Pancreas (tissue), 10 donors: ENCODE data around the gene SREBF1. TPM values are rescaled to one million over a fixed set of nuclear protein-coding genes. Genes with fewer than 3 reads are reported as not detected.

Experiments used
- ATAC-seq, 4 donors: fragments of 200-7000 bp; cut with Tn5 transposase; one replicate each; pipeline versions ENCODE4 v1.8.0 to v1.9.1; 2020; ENCODE audit warnings: mild to moderate bottlenecking in 4 of 4, moderate library complexity in 4 of 4
- DNase-seq, 6 donors: peaks; one replicate each; pipeline ENCODE4 v3.0.0-alpha.2; 2020
- FAIRE-seq: peaks from 2 replicates; lab custom pipeline; 2012; peaks lifted over from hg19 to GRCh38; lab: Jason Lieb, UNC
- H3K27ac ChIP-seq, 4 donors: fragments of 200-600 bp; sonication (generic); 1 replicate in 3 of 4; 2 replicates in 1 of 4; pipeline versions ENCODE4 v1.5.0 to v1.8.0; 2020
- H3K27me3 ChIP-seq, 4 donors: fragments of 200-600 bp; one replicate each; pipeline ENCODE4 v1.8.0; 2021
- H3K36me3 ChIP-seq, 3 donors: fragments of 200-600 bp; sonication (generic) in 1 of 3; one replicate each; pipeline versions ENCODE4 v1.5.0 to v1.8.0; 2020 to 2021
- H3K4me1 ChIP-seq, 3 donors: fragments of 200-600 bp; one replicate each; pipeline ENCODE4 v1.8.0; 2021
- H3K4me3 ChIP-seq, 4 donors: fragments of 200-600 bp; sonication (generic) in 2 of 4; one replicate each; pipeline versions ENCODE4 v1.5.0 to v1.8.0; 2020 to 2021
- H3K9me3 ChIP-seq, 4 donors: fragments of 200-600 bp; one replicate each; pipeline ENCODE4 v1.8.0; 2021
- WGBS, 2 donors: extraction: QIAGEN DNeasy Blood & Tissue Kit; methylation state at CpG; one replicate each; pipeline ENCODE4 v1.1.7; 2013; 5-methylcytosine and 5-hydroxymethylcytosine counted together
- intact Hi-C, 3 donors: fragments of 100-400 bp; cut with DNase I; formaldehyde crosslinking; loops; one replicate each; pipeline versions ENCODE4 v1.11.1 to v1.14.2; 2022
- polyA plus RNA-seq, 2 donors: library from polyadenylated mRNA; stranded (reverse); fragments of 200-250 nt; gene quantifications; one replicate each; pipeline ENCODE4 v1.2.3, GENCODE V29; 2013
- total RNA-seq, 6 donors: library from RNA; stranded (reverse); fragmentation: NEBNext Ultra II Directional in 4 of 6; extraction: Animal tissue kit (Norgen Biotek cat#: 25700) in 4 of 6; gene quantifications; one replicate each; pipeline versions ENCODE4 v1.2.1 to v1.2.4, GENCODE V29; 2021 to 2023
- TF ChIP-seq, protein P1 (sequence below), 4 donors: fragments of 200-600 bp; sonication (generic) in 3 of 4; IDR thresholded peaks; one replicate each; pipeline versions ENCODE4 v1.5.0 to v1.8.0; 2021; ENCODE audit warnings: antibody characterized with exemption in 4 of 4
- donor health status: healthy with polysubstance abuse.
- donor health status: DM: no; HTN: no; CAD: no; lungs with moderate emphysema.
- donor health status: DM: no; HTN: no; CAD: no.
- donor health status: control.
- donor health status: control.
- donor health status: Bipolar disorder and iron deficiency.
- donor health status: DM: yes; HTN: yes; CAD: no.
- donor health status: DM: no; HTN: no; CAD: no.
- donor health status: DM: no; HTN: no; CAD: no.
- donor health status: DM: yes; HTN: yes; CAD: no.

Gene SREBF1
- total and polyA plus RNA-seq, 8 donors = 12.0 to 77.5 (median 32.3) TPM

DNA sequence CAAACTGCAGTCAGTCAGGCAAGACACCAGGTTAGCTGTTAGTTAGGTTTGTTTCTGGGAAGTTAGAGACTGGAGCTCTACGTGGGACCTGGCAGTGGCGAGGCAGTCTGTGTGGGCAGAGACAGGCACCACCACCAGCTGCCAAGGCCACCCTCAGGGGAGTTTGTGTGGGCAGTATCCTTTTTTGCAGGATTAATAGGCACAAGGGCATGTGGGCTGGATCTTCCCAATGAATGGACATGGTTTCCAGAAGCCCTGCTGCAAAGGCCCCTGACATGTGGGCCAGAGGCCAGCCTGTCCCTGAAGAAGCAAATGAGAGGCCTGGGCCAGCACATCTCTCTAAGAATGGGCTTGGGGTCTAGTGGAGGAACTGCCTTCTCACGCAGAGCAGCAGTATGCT lies 19.2 kb upstream of the SREBF1 start:
- Histone ChIP-seq H3K36me3 (no peaks in the 10 kb centered on the region), H3K27me3 (no peaks in the 10 kb centered on the region), H3K9me3 (no peaks in the 10 kb centered on the region), H3K4me1 (peaks cover 0 to 6% (median 3%) of the 10 kb centered on the region in 3 donors), H3K4me3 (no peak overlapping the region), H3K27ac (peak overlapping the region in 2 of 4 donors; percentile 41 to 55)
- TF ChIP-seq, protein P1, sequence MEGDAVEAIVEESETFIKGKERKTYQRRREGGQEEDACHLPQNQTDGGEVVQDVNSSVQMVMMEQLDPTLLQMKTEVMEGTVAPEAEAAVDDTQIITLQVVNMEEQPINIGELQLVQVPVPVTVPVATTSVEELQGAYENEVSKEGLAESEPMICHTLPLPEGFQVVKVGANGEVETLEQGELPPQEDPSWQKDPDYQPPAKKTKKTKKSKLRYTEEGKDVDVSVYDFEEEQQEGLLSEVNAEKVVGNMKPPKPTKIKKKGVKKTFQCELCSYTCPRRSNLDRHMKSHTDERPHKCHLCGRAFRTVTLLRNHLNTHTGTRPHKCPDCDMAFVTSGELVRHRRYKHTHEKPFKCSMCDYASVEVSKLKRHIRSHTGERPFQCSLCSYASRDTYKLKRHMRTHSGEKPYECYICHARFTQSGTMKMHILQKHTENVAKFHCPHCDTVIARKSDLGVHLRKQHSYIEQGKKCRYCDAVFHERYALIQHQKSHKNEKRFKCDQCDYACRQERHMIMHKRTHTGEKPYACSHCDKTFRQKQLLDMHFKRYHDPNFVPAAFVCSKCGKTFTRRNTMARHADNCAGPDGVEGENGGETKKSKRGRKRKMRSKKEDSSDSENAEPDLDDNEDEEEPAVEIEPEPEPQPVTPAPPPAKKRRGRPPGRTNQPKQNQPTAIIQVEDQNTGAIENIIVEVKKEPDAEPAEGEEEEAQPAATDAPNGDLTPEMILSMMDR (IDR thresholded peaks at IDR 0.05) = no peak
- ATAC-seq (peak in 3 of 4 donors; percentile 30 to 72 (median 31)), FAIRE-seq (no peak), DNase-seq (no peak)
- WGBS, 2 donors = 35 to 36% methylated on average over 3 of the region's 3 CpGs
- intact Hi-C loops = loop anchor here in 1 of 3 donors (5.0 kb wide), 1 partner anchor 39 kb away; no protein-coding TSS in a partner anchor

DNA sequence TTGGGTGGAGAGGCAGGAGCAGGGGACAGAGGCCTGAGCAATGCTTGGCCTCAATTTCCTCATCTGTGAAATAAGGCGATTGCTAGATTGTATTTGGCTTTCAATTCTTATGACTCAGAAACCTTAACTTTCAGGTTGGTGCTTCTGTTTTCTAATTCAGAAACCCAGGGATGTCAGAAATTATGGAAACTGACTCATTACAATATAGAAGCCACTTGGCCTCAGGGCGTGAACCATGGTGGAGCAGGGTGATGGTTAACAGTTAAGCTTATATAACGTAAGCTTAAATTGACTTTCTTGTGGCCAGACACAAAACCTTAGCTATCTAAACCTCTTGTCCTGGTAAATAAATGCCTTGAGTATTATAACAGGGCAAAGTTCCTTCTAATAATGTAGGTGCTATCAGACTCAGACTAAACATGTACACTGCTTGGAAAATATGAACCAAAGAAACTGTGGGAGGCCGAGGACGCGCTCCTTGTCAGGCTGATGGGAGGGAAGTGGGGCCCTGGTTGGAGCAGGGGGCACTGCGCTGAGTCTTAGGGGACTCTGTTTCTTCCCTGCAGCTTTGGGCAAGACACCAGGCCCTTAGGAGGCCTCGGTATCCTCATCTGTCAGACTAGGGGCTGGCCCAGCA lies 17.1 kb upstream of the SREBF1 start:
- FAIRE-seq (no peak), ATAC-seq (no peak), DNase-seq (no peak)
- 95 to 96% methylated on average over 8 of the region's 8 CpGs for WGBS, 2 donors
- Histone ChIP-seq H3K9me3 (no peaks in the 10 kb centered on the region), H3K27me3 (no peaks in the 10 kb centered on the region), H3K4me1 (peaks cover 0 to 15% (median 3%) of the 10 kb centered on the region in 3 donors), H3K4me3 (no peak overlapping the region), H3K27ac (no peak overlapping the region), H3K36me3 (no peaks in the 10 kb centered on the region)
- intact Hi-C loops = no loop called here
- TF ChIP-seq, protein P1 (IDR thresholded peaks at IDR 0.05) = no peak

DNA sequence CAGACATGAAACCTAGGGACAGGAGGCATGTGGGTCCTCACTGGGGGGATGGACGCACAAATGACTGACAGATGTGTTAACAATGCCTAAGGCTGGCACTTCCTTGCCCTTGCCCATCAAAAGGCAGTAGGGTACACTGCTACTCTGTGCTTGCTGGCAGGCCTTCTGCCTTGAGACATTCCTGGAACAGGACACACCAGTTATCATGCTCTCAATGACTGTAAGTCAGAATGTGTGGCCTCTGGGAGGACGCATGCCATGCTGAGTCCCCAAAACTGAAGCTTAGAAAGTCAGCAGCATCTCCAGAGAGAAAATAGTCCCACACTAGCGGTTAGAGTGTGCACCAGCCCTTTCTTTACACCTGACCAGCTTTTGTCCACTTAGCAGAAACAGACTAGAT lies 16.1 kb upstream of the SREBF1 start:
- H3K36me3 ChIP-seq = no peaks in the 10 kb centered on the region
- H3K4me1 ChIP-seq = peaks cover 0 to 20% (median 3%) of the 10 kb centered on the region in 3 donors
- intact Hi-C loops = no loop called here
- TF ChIP-seq, protein P1 (IDR thresholded peaks at IDR 0.05) = no peak
- H3K27me3 ChIP-seq = no peaks in the 10 kb centered on the region
- H3K9me3 ChIP-seq = no peaks in the 10 kb centered on the region
- no peak overlapping the region for H3K27ac ChIP-seq
- no peak overlapping the region for H3K4me3 ChIP-seq
- no peak for DNase-seq
- ATAC-seq = no peak
- no peak for FAIRE-seq
- 93 to 97% methylated on average over 3 of the region's 3 CpGs for WGBS, 2 donors

DNA sequence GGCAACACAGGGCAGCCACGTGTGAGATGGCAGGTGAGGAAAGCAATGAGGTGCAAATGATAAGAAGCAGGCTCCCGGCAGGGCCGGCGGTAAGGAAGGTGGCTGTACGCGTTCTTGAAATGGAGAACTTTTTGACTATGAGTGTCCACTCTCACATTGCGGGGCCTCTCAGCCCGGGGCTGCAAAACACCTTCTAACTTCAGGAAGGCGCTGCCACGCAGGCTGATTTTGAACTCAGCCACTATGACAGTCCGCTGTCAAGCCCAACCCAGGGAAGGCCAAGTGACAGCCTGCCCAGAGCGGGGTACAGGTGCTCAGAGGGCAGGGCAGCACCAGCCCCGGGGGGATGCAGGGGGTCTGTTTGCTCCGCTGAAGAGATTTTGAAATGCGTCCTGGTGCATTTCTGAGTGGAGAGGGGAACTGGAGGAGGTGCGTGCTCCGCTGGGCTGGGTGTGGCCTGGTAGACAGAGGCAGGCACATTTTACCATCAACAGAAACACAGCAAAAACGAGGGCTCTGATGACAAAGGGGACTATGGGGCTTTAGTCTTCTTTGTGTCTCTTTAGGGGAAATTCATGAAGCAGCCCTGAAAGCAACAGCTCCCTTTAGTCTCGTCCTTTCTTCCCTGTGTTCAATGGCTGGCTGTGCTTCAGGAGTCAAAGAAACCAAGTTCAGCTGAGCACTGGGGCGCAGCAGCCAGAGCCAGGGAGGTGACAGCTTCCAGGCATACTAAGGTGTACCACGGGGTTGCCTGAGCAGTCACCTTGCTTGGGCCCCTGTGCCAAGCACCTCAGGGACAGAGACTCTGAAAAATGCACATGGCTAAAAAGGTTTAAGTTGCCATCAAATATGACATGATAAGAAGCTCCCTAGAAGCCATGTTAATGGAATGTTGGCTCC lies 14.6 kb upstream of the SREBF1 start:
- no peaks in the 10 kb centered on the region for H3K27me3 ChIP-seq
- H3K9me3 ChIP-seq = no peaks in the 10 kb centered on the region
- 83 to 84% methylated on average over 21 of the region's 21 CpGs for WGBS, 2 donors
- H3K27ac ChIP-seq = no peak overlapping the region
- no peak for DNase-seq
- TF ChIP-seq, protein P1 (IDR thresholded peaks at IDR 0.05) = no peak
- H3K4me1 ChIP-seq = peaks cover 0 to 20% (median 3%) of the 10 kb centered on the region in 3 donors
- H3K36me3 ChIP-seq = peaks cover 0 to 8% (median 0%) of the 10 kb centered on the region in 3 donors
- FAIRE-seq = no peak
- ATAC-seq = no peak
- intact Hi-C loops = no loop called here
- H3K4me3 ChIP-seq = no peak overlapping the region
